Measurements from ENCODE around the gene SBNO2.

Gene SBNO2

GRCh38 chr19:1105873-1106840, 67.9 kb downstream of the SBNO2 start:
- no peak for DNase-seq (ENCODE audit: low spot score)

- DNase-seq (ENCODE audit: low spot score) = no peak
Observed at GRCh38 chr19:1105008-1105872, 68.8 kb downstream of the SBNO2 start.

GRCh38 chr19:1104311-1105007, 69.6 kb downstream of the SBNO2 start:
- DNase-seq (ENCODE audit: low spot score) = peak; percentile 75

GRCh38 chr19:1103708-1104310, 70.3 kb downstream of the SBNO2 start, which contains the start of gene GPX4:
Gene GPX4 (plus strand): TSS chr19:1103994. CDS start chr19:1104044, 50 bp downstream.
- peak; percentile 99 for DNase-seq (ENCODE audit: low spot score)

GRCh38 chr19:1103132-1103707, 70.8 kb downstream of the SBNO2 start:
- DNase-seq (ENCODE audit: low spot score) = no peak

- DNase-seq (ENCODE audit: low spot score) = no peak
Observed at GRCh38 chr19:1102407-1103131, 71.5 kb downstream of the SBNO2 start.

GRCh38 chr19:1101337-1101698, 72.8 kb downstream of the SBNO2 start:
- peak; percentile 30 for DNase-seq (ENCODE audit: low spot score)

- no peak for DNase-seq (ENCODE audit: low spot score)
Observed at GRCh38 chr19:1098177-1099051, 75.7 kb downstream of the SBNO2 start.

- no peak for DNase-seq (ENCODE audit: low spot score)
Observed at GRCh38 chr19:1097810-1098176, 76.3 kb downstream of the SBNO2 start.

- peak; percentile 98 for DNase-seq (ENCODE audit: low spot score)
Observed at GRCh38 chr19:1094978-1095701, 78.9 kb downstream of the SBNO2 start, which contains the start of gene POLR2E. Gene POLR2E (minus strand): TSS chr19:1095375. CDS start chr19:1095315, 60 bp downstream.

GRCh38 chr19:1094655-1094977, 79.5 kb downstream of the SBNO2 start:
- DNase-seq (ENCODE audit: low spot score) = no peak

GRCh38 chr19:1093811-1094553, 80.1 kb downstream of the SBNO2 start:
- DNase-seq (ENCODE audit: low spot score) = no peak

- DNase-seq (ENCODE audit: low spot score) = no peak
Observed at GRCh38 chr19:1093330-1093729, 80.7 kb downstream of the SBNO2 start.

- DNase-seq (ENCODE audit: low spot score) = no peak
Observed at GRCh38 chr19:1091544-1092175, 82.4 kb downstream of the SBNO2 start.

- DNase-seq (ENCODE audit: low spot score) = no peak
Observed at GRCh38 chr19:1090731-1091543, 83.1 kb downstream of the SBNO2 start.

GRCh38 chr19:1089891-1090290, 84.2 kb downstream of the SBNO2 start:
- DNase-seq (ENCODE audit: low spot score) = no peak

Data from globus pallidus (tissue), 1 donor.